ENCODE measurements around the gene CERS6.

The CERS6 gene

GRCh38 chr2:168517816-168518215 is 61.7 kb downstream of the CERS6 start:
- TF ChIP-seq, protein P1, sequence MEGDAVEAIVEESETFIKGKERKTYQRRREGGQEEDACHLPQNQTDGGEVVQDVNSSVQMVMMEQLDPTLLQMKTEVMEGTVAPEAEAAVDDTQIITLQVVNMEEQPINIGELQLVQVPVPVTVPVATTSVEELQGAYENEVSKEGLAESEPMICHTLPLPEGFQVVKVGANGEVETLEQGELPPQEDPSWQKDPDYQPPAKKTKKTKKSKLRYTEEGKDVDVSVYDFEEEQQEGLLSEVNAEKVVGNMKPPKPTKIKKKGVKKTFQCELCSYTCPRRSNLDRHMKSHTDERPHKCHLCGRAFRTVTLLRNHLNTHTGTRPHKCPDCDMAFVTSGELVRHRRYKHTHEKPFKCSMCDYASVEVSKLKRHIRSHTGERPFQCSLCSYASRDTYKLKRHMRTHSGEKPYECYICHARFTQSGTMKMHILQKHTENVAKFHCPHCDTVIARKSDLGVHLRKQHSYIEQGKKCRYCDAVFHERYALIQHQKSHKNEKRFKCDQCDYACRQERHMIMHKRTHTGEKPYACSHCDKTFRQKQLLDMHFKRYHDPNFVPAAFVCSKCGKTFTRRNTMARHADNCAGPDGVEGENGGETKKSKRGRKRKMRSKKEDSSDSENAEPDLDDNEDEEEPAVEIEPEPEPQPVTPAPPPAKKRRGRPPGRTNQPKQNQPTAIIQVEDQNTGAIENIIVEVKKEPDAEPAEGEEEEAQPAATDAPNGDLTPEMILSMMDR (IDR thresholded peaks at IDR 0.05), result no peak

DNA sequence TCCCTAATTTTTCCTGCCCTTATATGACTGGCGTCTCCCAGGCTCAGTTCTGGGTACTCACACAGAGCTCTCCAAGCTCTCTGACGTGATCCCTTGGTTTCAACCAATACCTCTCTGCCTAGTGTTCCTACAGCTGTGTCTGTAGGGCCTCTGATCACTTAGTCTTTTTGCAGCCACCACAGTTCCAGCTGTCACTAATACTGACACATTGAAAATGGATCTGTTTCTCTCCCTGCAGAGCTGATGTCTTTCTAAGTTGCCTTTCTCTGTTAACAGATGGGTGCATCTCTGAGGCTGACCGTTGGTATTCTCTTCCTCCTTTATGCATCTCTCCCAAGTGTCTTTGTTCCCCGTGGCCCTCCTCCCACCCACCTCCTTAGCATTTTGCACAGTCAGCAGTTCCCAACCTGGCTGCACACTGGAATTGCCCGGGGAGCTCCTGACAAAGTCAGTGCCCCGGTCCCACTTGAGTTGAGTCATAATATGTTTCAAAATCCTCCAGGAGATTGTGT is 62.5 kb downstream of the CERS6 start:
- TF ChIP-seq, protein P1 (IDR thresholded peaks at IDR 0.05), result no peak

GRCh38 chr2:168519534-168520308 is 63.6 kb downstream of the CERS6 start:
- TF ChIP-seq, protein P1 (IDR thresholded peaks at IDR 0.05), result no peak

DNA sequence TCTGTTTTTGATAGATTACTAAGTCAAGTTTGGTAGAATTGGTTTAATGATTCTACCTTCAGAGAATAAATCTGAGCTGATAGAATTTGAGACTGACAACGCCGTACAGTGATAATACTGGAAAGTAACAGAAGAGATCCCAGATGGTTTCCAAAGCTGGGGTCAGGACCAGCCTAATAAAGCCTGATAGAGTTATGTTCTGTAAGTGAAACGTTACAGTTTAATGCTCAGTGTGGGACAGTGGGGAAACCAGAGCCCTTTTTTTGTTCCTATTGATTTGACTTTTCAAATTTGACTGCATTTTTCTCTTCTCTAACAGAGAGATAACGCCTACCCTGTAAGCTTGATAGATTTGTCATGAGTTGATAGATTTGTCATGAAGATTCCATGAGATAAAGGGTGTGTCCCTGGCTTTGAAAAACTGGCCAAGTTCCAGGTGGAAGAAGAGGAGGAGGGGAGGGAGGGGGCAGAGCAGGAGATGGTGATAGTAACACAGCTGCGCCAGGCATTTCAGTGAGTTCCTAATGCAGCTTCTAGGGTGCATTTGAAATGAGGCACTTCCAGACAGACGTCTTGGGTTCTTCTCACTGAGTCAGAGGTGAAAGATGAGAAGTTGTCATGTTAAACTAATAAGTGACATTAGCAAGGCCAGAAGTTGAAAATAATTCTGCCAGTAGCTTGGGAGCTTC is 65.1 kb downstream of the CERS6 start:
- TF ChIP-seq, protein P1 (IDR thresholded peaks at IDR 0.05), result no peak

GRCh38 chr2:168522446-168522845 is 66.4 kb downstream of the CERS6 start:
- TF ChIP-seq, protein P1 (IDR thresholded peaks at IDR 0.05), result no peak

GRCh38 chr2:168524005-168524404 is 67.9 kb downstream of the CERS6 start:
- TF ChIP-seq, protein P1 (IDR thresholded peaks at IDR 0.05), result no peak

- TF ChIP-seq, protein P1 (IDR thresholded peaks at IDR 0.05), result no peak
Measured at GRCh38 chr2:168525020-168525419, 68.9 kb downstream of the CERS6 start.

Measured in LNCAP (cell line).